HG02870 (cell line): ENCODE data around the gene KAT14.
"Not testable (repeated sequence)": the region's sequence is repeated elsewhere in the genome, so short reads cannot be mapped to it uniquely, and the experiment has no call there.

Source experiments
- ATAC-seq: cut with Tn5 transposase; IDR thresholded peaks from one replicate; pipeline ENCODE4 v1.9.1; 2021; ENCODE audit warnings: mild to moderate bottlenecking, moderate library complexity; ENCODE audit not compliant: unreplicated experiment

KAT14 gene

GRCh38 chr20:18144541-18145099 lies 7.0 kb downstream of the KAT14 start:
- no peak for ATAC-seq

- ATAC-seq: no peak
These were observed 16.7 kb downstream of the KAT14 start for GRCh38 chr20:18154342-18154741.

GRCh38 chr20:18156045-18156444 lies 18.4 kb downstream of the KAT14 start:
- no peak for ATAC-seq

- no peak for ATAC-seq
These were observed 26.7 kb downstream of the KAT14 start for GRCh38 chr20:18164356-18164755.

GRCh38 chr20:18165553-18165952 lies 27.9 kb downstream of the KAT14 start:
- no peak for ATAC-seq

GRCh38 chr20:18166241-18166881 lies 28.7 kb downstream of the KAT14 start:
- ATAC-seq: no peak

DNA sequence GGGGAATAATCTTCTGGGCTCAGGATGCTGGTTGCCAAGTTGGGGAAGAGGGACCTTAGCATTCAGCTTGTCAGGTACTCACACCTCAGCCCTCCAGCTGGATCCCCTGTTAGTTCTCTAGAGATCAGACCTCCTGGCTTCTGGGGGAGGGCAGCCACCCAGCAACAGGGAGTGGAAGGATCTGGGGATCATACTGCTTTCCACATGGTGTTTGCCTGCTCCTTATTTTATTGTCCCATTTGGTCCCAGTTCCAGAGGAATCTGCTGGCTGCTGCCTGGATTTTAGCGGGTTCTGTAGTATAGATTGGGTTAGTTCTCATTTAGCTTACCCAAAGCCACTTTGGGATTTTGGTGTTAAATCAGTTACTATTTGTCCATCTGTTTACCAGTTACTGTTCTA lies 29.3 kb downstream of the KAT14 start:
- no peak for ATAC-seq

DNA sequence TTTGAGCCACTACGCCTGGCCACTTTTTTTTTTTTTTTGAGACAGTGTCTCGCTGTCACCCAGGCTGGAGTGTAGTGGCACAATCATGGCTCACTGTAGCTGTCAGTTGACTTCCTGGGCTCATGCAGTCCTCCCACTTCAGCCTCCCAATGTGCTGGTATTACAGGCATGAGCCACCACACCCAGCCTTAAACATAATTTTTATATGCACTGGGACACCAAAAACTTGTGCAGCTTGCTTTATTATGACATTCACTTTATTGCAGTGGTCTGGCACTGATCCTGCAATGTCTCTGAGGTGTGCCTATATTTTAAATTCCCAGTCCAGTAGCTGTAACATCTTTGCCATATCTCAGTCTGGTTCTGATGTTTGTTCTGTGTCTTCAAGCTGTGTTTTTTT lies 34.7 kb downstream of the KAT14 start:
- no peak for ATAC-seq

- ATAC-seq: no peak
These were observed 37.4 kb downstream of the KAT14 start for GRCh38 chr20:18174906-18175683.

GRCh38 chr20:18176318-18176785 lies 38.7 kb downstream of the KAT14 start:
- ATAC-seq: no peak

- ATAC-seq: not testable (repeated sequence)
These were observed 42.7 kb downstream of the KAT14 start for GRCh38 chr20:18180366-18180765.

GRCh38 chr20:18180815-18181214 lies 43.2 kb downstream of the KAT14 start:
- ATAC-seq: no peak

DNA sequence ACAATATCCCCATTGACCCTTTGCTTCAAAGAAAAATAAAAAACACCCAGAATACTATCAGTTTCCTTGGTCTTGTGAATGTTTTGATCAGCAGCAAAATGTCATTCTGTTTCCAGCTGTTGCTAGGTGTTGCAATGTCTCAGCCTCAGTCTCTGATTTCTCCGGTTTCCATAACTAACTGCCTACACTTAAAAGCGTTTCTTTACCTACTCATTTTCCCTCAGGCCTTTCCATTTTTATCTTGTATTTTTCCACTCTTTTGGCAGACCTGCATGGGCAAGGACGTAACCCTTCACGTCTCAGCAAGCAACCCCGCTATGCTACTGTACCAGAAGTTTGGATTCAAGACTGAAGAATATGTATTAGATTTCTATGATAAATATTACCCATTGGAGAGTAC lies 49.4 kb downstream of the KAT14 start:
- no peak for ATAC-seq

GRCh38 chr20:18188434-18188833 lies 50.8 kb downstream of the KAT14 start:
- no peak for ATAC-seq

GRCh38 chr20:18190338-18191233 lies 52.9 kb downstream of the KAT14 start:
- ATAC-seq: no peak

DNA sequence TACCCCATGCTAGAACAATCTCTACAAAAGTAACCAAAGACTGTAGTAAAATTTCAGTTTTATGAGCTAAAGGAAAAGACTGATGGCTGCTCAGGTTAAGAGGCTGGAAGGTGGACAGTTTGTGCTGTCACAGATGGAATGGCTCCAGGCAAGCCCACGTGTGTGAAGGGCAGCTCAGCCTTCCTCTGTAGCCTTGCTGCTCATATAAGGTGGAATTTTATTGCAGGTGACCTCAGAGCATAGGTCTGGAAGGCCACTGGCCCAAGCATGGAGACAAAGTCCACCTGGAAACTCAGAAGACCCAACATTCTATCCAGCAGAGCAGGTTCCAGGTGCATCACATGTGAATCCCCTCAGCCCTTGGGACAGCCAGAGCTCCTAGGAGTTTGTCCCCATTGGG lies 53.6 kb downstream of the KAT14 start:
- ATAC-seq: no peak

DNA sequence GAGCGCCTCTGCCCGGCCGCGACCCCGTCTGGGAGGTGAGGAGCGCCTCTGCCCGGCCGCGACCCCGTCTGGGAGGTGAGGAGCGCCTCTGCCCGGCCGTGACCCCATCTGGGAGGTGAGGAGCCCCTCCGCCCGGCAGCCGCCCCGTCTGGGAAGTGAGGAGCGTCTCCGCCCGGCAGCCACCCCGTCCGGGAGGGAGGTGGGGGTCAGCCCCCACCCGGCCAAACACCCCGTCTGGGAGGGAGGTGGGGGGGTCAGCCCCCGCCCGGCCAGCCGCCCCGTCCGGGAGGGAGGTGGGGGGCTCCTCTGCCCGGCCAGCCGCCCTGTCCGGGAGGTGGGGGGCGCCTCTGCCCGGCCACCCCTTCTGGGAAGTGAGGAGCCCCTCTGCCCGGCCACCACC lies 56.8 kb downstream of the KAT14 start:
- ATAC-seq: not testable (repeated sequence)

DNA sequence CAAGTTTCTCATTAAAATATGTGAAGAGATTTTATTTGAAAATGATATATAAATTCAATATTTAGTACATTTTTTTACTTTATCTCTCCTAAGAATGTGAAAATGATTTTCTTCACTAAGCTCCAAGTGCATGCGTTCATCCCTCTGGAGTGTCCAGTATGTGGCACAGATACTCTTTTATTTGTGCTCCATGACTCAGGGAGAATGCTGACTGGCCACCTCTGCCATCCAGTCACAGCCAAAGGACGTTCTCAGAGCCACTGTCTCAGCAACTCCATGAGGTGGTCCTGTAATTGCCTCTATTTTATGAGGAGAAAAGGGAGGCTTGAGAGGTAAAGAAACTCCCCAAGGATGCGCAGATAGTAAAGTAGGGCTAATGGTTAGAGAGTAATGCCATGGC lies 58.3 kb downstream of the KAT14 start:
- ATAC-seq: no peak

DNA sequence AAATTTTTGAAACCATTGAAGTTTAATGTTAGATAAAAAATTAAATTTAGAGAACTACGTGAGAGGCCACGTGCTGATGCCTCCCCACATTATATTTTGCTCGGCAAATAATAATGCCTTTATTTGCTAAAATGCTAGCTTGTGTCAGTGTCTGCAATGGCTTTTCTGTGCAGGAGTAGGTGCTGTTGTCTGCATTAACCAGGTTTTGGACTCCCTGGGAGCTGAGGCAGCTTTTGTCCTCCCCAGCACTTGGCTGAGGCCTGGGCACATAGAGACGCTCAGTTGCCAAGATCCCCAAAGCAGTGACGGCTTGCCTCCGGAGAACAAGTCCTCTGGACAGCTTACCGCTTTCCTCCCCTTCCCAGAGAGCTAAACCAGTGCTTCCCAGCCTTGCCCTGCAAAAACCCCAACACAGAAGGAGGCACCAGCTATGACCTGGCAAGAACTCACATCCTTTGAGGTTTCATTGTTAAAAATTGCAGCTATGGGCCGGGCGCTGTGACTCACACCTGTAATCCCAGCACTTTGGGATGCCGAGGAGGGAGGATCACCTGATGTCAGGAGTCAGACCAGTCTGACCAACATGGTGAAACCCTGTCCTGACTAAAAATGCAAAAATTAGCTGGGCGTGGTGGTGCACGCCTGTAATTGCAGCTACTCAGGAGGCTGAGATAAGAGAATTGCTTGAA lies 59.9 kb downstream of the KAT14 start:
- ATAC-seq: no peak

- ATAC-seq: no peak
These were observed 65.3 kb downstream of the KAT14 start for GRCh38 chr20:18202966-18203365.

DNA sequence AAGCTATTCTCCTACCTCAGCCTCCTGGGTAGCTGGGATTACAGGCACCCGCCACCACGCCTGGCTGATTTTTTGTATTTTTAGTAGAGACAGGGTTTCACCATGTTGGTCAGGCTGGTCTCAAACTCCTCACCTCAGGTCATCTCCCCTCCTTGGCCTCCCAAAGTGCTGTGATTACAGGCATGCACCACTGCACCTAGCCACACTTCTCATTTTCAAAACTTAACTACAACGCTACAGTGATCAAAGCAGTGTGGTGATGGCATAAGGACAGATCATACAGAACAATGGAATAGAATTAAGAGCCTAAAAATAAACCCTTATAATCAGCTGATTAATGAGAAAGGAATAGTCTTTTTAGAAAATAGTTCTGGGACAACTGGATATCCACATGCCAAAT lies 66.0 kb downstream of the KAT14 start:
- not testable (repeated sequence) for ATAC-seq
